ENCODE results near the gene CNTNAP3B.
"Not testable (repeated sequence)": the region's sequence is repeated elsewhere in the genome, so short reads cannot be mapped to it uniquely, and the experiment has no call there.

The CNTNAP3B gene

DNA sequence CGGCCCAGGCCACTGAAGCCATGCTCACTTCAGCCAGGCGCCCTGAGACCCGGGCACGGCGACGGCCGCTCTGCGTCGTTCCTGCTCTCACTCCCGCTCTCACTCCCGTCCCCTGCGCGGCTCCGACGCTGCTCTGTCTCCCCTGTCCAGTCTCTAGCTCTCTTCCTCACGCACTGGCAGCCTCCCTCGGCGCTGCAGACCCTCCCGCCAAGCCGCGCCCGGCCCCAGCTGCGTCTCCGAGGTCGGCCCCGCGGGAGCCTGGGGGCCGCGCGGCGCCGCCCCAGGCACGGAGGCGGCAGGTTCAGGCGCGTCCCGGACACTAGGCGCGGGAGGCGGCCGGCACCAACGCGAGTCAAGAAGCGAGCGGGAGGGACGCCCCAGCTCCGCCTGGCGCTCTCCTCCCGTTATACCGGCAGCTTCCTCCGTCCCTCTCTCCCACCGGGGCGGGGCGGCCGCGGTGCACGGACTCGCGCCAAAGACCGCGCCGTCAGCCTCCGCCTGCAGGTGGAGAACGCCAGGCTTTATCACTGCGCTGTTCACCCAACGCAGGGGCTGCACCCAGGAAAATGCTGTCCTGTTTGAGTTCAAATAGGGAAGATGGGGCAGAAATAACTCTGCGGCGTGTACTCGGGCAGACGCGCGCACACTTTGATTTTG is at the start of gene CNTNAP3B:
Gene CNTNAP3B, minus strand, starts transcription at position 354 of the 657 bp plus-strand sequence. Its CDS starts 332 bp downstream, at position 22.
- not testable (repeated sequence) for DNase-seq (ENCODE audit: low read depth in 2 of 2)

DNA sequence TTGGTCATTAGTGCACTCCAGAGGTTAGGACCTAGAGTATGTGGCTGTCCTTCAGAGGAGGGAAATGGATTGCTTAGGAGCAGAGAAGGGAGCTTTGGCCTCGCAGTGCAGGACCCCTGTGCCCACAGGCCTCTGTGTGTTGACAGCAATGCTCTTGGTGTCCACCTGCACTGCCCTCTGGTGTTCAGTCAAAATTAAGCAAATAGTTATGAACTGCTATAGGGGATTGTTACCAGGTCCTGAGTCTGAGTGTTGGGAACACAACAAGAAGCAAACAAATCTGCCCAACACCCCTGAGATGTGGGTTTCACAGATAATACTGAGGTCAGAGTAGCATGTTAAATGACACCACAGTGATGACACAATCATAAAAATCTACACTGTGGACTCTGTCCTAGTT is 31.1 kb upstream of the CNTNAP3B start:
- not testable (repeated sequence) for DNase-seq (ENCODE audit: low read depth in 2 of 2)

GRCh38 chr9:42127056-42127841 is 2.0 kb downstream of the CNTNAP3B start:
- DNase-seq (ENCODE audit: low read depth in 2 of 2): not testable (repeated sequence)

GRCh38 chr9:42121007-42121406 is 8.2 kb downstream of the CNTNAP3B start:
- DNase-seq (ENCODE audit: low read depth in 2 of 2): not testable (repeated sequence)

GRCh38 chr9:42095929-42096328 is 33.3 kb downstream of the CNTNAP3B start:
- DNase-seq (ENCODE audit: low read depth in 2 of 2): not testable (repeated sequence)

- DNase-seq (ENCODE audit: low read depth in 2 of 2): not testable (repeated sequence)
Measured at GRCh38 chr9:42084559-42084952, 44.7 kb downstream of the CNTNAP3B start.

DNA sequence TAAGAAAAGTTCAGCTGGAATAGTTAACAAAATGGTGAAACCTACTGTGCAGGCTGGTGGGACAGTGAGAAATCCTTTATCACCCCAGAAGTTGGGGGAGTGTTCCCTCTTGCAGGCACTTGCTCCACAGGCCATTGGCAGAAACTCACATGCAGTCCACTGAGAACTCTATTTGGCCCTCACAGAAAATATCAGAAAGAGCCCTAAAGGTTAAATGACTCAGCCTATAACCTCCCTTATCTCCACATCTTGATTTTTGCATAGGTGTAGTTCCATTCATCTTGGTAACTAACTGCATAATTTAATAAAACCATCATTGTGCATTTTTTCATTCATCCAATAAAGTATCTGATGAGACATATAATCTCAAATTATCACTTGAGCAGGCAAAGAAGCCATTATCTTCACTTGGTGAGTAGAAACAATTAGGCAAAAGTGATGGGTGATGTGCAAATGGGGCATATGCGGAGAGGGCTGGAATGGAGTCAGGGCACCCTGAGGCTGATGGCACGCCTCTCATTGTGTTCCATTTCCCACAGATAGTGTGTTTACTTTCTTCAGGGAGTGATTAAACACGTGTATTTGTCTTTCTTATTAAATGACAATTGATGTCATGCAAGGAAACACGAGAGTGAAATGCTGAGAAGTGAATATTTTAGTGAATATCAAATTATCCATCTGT is 45.2 kb downstream of the CNTNAP3B start:
- not testable (repeated sequence) for DNase-seq (ENCODE audit: low read depth in 2 of 2)

- DNase-seq (ENCODE audit: low read depth in 2 of 2): not testable (repeated sequence)
Measured at GRCh38 chr9:42080376-42080775, 48.9 kb downstream of the CNTNAP3B start.

DNA sequence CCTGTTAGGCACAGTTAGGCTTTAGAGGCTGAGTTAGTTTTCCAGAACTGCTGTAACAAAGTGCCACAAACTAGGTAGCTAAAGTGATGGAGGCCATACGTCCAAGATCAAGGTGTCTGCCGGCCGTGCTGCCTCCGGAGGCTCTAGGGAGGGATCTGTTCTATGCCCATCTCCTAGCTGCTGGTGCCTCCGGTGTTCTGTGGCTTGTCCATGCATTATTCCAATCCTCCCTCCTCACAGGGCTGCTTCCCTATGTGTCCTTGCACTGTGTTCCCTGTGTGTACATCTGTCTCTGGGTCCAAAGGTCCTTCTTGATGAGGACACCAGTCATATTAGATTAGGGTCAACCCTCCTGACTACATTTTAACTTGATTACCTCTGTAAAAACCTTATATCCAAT is 54.4 kb downstream of the CNTNAP3B start:
- not testable (repeated sequence) for DNase-seq (ENCODE audit: low read depth in 2 of 2)

GRCh38 chr9:42071026-42071425 is 58.2 kb downstream of the CNTNAP3B start:
- not testable (repeated sequence) for DNase-seq (ENCODE audit: low read depth in 2 of 2)

- DNase-seq (ENCODE audit: low read depth in 2 of 2): not testable (repeated sequence)
Measured at GRCh38 chr9:42070035-42070799, 59.0 kb downstream of the CNTNAP3B start.

DNA sequence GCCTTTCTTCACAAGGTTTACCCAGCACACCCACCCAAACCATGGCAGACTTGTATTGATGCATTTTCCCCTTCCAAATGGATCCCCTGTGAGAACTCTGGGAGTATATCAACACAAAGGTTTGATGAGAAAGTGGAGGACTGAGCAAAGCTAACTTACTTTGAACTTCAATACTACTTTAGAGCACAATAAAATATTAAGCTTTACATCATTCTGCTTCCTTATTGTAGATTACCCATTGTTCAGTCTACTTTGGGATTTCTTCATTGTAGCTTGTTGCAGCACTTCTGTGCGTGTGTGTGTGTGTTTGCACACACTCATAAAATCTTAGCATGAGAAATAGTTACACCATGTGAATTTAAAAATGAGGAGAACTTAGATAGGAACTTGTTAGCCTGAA is 75.4 kb downstream of the CNTNAP3B start:
- DNase-seq (ENCODE audit: low read depth in 2 of 2): not testable (repeated sequence)

DNA sequence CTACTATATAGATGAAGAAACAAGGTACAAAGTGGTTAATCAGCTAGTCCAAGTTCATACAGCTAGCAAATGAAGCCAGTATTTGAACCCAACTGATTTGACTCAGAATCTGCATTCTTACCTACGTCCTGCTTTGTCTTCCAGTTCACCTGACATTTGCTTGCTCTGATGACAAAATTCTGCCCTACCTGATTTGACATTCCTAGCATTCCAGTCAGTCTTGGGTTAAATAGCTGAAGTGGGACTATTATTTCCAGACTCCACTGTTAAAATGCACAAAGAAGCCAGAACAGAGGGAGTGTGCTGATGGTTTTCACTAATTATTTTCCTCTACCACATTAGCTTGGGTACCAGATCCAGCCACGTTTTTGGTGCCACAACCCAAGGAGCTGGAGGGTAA is 78.5 kb downstream of the CNTNAP3B start:
- not testable (repeated sequence) for DNase-seq (ENCODE audit: low read depth in 2 of 2)

DNA sequence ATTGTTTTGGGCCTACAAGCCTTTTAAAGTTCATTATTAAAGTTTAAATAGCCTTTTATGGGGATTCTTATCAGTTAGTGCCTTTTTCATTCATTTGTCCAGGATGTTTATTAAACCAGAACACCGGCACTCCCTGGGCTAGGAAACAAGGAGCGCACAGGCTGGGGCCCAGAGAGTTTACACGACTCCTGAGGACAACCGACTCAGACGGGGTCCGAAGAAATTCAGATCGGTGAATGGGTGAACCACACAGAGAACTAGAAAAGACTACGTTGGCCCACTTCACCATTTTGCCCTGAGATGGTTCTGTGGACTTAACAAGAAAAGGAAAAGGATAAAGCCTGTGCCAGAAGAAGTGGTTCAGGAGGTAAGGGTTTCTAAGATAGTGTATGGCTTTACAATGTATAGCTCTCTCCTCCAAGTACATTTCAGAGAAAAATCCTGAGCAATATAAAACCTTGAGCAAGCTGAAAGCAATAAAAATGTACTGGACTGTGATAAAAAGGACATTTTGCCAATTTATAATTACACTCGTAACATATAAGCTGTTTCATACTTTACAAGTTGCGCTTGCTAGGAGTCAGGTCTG is 84.7 kb downstream of the CNTNAP3B start:
- DNase-seq (ENCODE audit: low read depth in 2 of 2): not testable (repeated sequence)

DNA sequence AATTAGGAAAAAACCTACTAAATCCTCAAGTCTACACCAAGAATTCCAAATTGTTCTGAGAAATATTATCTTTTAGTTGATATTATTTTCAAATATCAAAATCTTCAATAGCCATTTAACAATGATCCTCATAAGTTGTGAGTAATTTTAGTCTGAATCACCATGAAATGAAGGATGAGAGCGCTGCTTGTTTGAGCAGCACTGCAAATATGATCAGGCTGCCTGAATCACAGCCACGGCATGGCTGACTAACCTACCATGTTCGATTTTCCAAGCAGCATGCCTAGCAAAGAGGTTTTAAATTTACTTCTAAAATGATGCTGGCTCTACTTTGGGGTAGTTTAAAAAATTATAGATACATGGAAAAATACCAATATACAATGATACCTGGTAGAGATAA is 95.7 kb downstream of the CNTNAP3B start:
- DNase-seq (ENCODE audit: low read depth in 2 of 2): not testable (repeated sequence)

- DNase-seq (ENCODE audit: low read depth in 2 of 2): not testable (repeated sequence)
Measured at GRCh38 chr9:42020639-42021038, 108.6 kb downstream of the CNTNAP3B start.

DNA sequence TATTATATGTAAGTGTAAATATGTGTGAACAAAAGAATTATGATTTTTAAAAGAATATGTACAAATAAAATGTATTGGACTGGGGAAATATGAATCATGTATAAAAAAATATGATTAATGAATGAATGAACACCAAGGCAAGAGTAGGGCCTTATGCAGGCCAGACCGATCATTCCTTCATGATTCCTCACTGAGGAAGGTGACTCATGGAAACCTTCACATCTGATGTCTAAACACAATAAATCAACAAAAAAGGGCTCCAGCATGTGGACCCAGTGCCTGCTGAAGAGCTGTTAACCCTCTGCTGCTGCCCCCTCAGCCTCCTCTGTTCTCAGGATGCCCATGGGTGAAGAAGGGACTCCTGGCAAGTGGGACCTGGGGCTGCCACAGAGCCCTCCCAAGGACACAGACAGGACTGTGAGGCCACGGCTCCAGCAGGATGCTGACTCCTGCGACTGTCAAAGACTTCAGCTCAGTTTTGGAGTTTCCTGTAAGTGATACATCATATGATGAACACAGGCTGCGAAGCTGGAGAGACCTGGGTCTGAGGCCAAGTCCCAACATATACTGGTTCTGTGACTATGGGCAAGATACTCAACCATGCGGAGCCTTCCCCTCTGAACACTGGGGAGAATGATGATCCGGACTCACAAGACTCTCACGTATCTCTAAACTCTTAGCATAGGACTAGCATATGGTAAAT is 110.9 kb downstream of the CNTNAP3B start:
- DNase-seq (ENCODE audit: low read depth in 2 of 2): not testable (repeated sequence)

DNA sequence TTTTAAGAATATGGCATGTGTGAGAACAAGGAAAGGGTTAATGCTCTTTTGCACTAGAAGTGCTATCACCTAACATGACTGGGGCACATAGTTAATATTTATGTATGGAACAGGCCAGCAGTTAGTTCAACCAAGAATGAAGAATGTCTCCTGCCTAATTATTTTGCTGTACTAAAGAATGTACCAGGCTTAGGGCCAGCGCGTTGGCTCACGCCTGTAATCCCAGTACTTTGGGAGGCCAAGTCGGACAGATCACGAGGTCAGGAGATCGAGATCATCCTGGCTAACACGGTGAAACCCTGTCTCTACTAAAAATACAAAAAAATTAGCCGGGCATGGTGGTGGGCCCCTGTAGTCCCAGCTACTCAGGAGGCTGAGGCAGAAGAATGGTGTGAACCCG is 114.9 kb downstream of the CNTNAP3B start:
- not testable (repeated sequence) for DNase-seq (ENCODE audit: low read depth in 2 of 2)

- not testable (repeated sequence) for DNase-seq (ENCODE audit: low read depth in 2 of 2)
Measured at GRCh38 chr9:41991607-41992006, 137.6 kb downstream of the CNTNAP3B start.

DNA sequence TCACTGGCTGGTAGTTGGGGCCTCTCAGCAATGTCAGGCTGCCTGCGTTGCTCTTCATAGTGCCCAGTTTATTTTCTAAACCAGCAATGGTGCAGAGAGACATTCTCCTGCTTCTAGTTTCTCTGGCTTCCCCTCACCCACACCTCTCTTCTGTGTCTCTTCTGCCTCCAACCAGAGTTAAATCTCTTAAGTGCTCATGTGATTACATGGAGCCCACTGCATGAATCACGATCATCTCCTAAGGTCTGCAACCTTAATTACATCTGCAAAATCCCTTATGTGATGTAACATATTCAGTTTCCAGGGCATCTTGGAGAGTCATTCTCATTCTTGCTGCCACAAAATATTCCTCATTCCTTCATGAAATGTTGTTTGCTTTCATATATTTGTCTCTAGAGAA is 149.0 kb downstream of the CNTNAP3B start:
- not testable (repeated sequence) for DNase-seq (ENCODE audit: low read depth in 2 of 2)

Measured in stimulated activated CD8-positive, alpha-beta memory T cell treated with anti-CD3 and anti-CD28 coated beads, Interleukin-2, amount 100 ng/mL, for 1 hour (primary cell).